Body of pancreas (tissue), 4 donors: Measurements from ENCODE around the gene HNRNPF. TPM values are rescaled to one million over a fixed set of nuclear protein-coding genes. Genes with fewer than 3 reads are reported as not detected.
A peak's percentile ranks its signal among the peaks of the same experiment; 100 is the strongest.

ENCODE experiments used
- ATAC-seq: fragments of 150-250 bp; one replicate; pipeline ENCODE4 v1.9.1; 2016
- DNase-seq, 4 donors: peaks; one replicate each; pipeline ENCODE4 v3.0.0-alpha.2; 2019
- H3K27ac ChIP-seq, 4 donors: fragments of 200-600 bp; sonication (generic); 1 replicate in 3 of 4; 2 replicates in 1 of 4; pipeline versions ENCODE4 v1.5.1 to v1.6.1; 2016 to 2019; ENCODE audit warnings: mild to moderate bottlenecking in 1 of 4, mixed read lengths in 1 of 4, moderate library complexity in 1 of 4
- H3K27me3 ChIP-seq, 2 donors: fragments of 200-600 bp; sonication (generic); one replicate each; pipeline ENCODE4 v1.6.0; 2016; ENCODE audit warnings: mild to moderate bottlenecking in 1 of 2
- H3K36me3 ChIP-seq, 2 donors: fragments of 200-600 bp; sonication (generic); replicated peaks in 1 of 2; 2 replicates each; pipeline ENCODE4 v1.5.1; 2016; ENCODE audit warnings: low read depth in 2 of 2; ENCODE audit not compliant: insufficient read depth in 1 of 2
- H3K4me1 ChIP-seq: fragments of 200-600 bp; sonication (generic); one replicate; pipeline ENCODE4 v1.6.0; 2016
- H3K4me3 ChIP-seq, 2 donors: fragments of 200-600 bp; sonication (generic); 1 replicate in 1 of 2; 2 replicates in 1 of 2; pipeline ENCODE4 v1.5.1; 2016 to 2019
- H3K9me3 ChIP-seq, 3 donors: fragments of 200-600 bp; sonication (generic); 1 replicate in 2 of 3; 2 replicates in 1 of 3; pipeline ENCODE4 v1.5.1; 2016
- POLR2A ChIP-seq, 3 donors: fragments of 450-650 bp; IDR thresholded peaks; one replicate each; pipeline ENCODE4 v1.6.1; 2016; ENCODE audit warnings: antibody characterized with exemption in 3 of 3, mild to moderate bottlenecking in 2 of 3
- WGBS, 2 donors: methylation state at CpG; one replicate each; pipeline ENCODE4 v1.1.5; 2017; 5-methylcytosine and 5-hydroxymethylcytosine counted together
- intact Hi-C: fragments of 100-400 bp; cut with DNase I; formaldehyde crosslinking; loops from one replicate; pipeline ENCODE4 v1.15.1; 2023
- total RNA-seq, 2 donors: library from RNA; depleted of rRNA; stranded (reverse); fragments of >200 nt; gene quantifications; one replicate each; pipeline ENCODE4 v1.1.0, GENCODE V29; 2016
- TF ChIP-seq, protein P1 (sequence below), 7 experiments: fragments of 450-650 bp in 4 of 7; fragments of 200-600 bp in 3 of 7; sonication (generic) in 3 of 7; IDR thresholded peaks; one replicate each; pipeline ENCODE4 v1.5.1; 2016 to 2019; ENCODE audit warnings: antibody characterized with exemption in 7 of 7

HNRNPF gene
- total RNA-seq, 2 donors from 2014 or later = 33.6 to 80.9 TPM

DNA sequence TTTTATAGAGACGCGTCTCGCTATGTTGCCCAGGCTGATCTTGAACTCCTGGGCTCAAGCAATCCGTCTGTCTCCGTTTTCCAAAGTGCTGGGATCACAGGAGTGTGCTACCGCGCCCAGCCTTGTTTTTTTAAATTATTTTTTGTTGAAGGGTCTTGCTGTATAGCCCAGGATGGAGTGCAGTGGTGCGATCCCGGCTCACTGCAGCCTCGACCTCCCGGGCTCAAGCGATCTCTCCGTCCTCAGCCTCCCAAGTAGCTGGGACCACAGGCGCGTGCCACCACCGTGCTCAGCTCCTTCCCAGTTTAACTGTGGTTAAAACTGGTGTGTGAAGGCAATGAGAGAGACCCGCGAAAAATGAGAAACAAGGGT, 11.0 kb upstream of the HNRNPF start:
- TF ChIP-seq, protein P1, sequence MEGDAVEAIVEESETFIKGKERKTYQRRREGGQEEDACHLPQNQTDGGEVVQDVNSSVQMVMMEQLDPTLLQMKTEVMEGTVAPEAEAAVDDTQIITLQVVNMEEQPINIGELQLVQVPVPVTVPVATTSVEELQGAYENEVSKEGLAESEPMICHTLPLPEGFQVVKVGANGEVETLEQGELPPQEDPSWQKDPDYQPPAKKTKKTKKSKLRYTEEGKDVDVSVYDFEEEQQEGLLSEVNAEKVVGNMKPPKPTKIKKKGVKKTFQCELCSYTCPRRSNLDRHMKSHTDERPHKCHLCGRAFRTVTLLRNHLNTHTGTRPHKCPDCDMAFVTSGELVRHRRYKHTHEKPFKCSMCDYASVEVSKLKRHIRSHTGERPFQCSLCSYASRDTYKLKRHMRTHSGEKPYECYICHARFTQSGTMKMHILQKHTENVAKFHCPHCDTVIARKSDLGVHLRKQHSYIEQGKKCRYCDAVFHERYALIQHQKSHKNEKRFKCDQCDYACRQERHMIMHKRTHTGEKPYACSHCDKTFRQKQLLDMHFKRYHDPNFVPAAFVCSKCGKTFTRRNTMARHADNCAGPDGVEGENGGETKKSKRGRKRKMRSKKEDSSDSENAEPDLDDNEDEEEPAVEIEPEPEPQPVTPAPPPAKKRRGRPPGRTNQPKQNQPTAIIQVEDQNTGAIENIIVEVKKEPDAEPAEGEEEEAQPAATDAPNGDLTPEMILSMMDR (IDR thresholded peaks at IDR 0.05) = no peak
- no peak for TF ChIP-seq POLR2A (IDR thresholded peaks at IDR 0.05)
- H3K27ac ChIP-seq = peak overlapping the region; percentile 92 to 99 (median 95)
- 63 to 66% methylated on average over 18 of the region's 18 CpGs for WGBS, 2 donors
- H3K4me1 ChIP-seq = peaks cover 15% of the 10 kb centered on the region
- H3K36me3 ChIP-seq = no peaks in the 10 kb centered on the region
- intact Hi-C loops = no loop called here
- no peak overlapping the region for H3K4me3 ChIP-seq
- ATAC-seq = no peak
- no peaks in the 10 kb centered on the region for H3K9me3 ChIP-seq
- H3K27me3 ChIP-seq = no peaks in the 10 kb centered on the region
- DNase-seq = no peak

DNA sequence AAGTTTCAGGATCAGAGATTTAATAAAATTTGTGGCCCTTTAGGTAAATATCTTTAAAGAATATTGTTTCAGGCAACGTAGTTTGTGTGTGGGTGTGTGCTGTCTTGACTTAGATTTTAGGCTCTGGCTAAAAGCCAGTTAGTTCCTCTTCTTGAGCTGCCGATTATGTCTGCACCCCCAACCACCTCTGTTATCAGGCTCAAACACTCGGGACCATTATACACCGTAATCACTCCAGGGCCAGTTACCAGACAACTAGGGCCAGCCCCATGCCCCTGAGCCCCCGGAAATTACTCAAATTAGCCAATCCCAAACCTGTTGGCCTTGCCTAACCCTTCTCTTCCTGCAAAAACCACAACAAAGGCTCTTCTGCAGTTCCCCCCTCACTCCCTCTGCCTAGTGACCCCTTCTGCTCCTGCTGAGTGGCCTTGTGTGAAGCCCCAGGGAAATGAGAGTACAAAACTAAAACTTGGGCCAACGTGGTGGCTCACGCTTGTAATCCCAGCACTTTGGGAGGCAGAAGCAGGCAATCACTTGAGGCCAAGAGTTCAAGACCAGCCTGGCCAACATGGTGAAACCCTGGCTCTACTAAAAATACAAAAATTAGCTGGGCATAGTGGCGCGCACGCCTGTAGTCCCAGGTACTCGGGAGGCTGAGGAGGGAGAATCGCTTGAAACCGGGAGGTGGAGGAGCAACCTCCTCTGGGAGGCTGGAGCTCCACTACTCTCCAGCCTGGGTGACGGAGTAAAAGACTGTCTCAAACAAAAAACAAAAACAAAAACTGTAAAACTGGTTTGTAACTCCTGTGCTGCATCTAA, 9.2 kb upstream of the HNRNPF start:
- peaks cover 15% of the 10 kb centered on the region for H3K4me1 ChIP-seq
- TF ChIP-seq, protein P1 (IDR thresholded peaks at IDR 0.05) = no peak
- no peak for TF ChIP-seq POLR2A (IDR thresholded peaks at IDR 0.05)
- WGBS, 2 donors = 69 to 82% methylated on average over 14 of the region's 14 CpGs
- H3K9me3 ChIP-seq = no peaks in the 10 kb centered on the region
- H3K27me3 ChIP-seq = no peaks in the 10 kb centered on the region
- DNase-seq = peak in 1 of 4 donors; percentile 17
- intact Hi-C loops = no loop called here
- peak overlapping the region in 1 of 4 donors; percentile 21 for H3K27ac ChIP-seq
- no peaks in the 10 kb centered on the region for H3K36me3 ChIP-seq
- no peak overlapping the region for H3K4me3 ChIP-seq
- no peak for ATAC-seq

DNA sequence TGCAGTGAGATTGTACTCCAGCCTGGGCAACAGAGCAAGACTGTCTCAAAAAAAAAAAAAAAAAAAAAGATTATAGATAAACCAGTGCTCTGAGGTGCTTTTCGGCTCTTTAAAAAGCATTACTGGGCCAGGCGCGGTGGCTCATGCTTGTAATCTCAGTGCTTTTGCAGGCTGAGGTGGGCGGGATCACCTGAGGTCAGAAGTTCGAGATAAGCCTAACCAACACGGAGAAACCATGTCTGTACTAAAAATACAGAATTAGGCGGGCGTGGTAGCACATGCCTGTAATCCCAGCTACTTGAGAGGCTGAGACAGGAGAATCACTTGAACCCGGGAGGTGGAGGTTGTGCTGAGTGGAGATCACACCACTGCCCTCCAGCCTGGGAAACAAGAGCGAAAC, 6.6 kb upstream of the HNRNPF start:
- H3K9me3 ChIP-seq = no peaks in the 10 kb centered on the region
- H3K36me3 ChIP-seq = no peaks in the 10 kb centered on the region
- H3K4me3 ChIP-seq = no peak overlapping the region
- TF ChIP-seq, protein P1 (IDR thresholded peaks at IDR 0.05) = no peak
- TF ChIP-seq POLR2A (IDR thresholded peaks at IDR 0.05) = no peak
- H3K27me3 ChIP-seq = no peaks in the 10 kb centered on the region
- DNase-seq (no peak), ATAC-seq (no peak)
- intact Hi-C loops = no loop called here
- WGBS, 2 donors = 82 to 85% methylated on average over 10 of the region's 10 CpGs
- peaks cover 7% of the 10 kb centered on the region for H3K4me1 ChIP-seq
- H3K27ac ChIP-seq = no peak overlapping the region

DNA sequence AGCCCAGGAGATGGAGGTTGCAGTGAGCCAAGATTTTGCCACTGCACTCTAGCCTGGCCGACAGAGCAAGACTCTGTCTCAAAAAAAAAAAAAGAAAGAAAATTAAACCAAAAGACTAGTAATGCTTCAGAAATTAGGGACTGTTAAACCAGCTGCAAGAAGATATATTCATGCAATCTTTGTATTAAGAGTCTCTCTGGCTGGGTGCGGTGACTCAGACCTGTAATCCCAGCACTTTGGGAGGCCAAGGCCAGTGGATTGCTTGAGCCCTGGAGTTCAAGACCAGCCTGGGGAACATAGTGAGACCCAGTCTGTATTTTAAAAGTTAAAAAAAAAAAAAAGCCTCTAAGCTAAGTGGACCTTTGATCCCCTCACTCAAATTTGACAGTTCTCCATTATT, 2.5 kb upstream of the HNRNPF start:
- DNase-seq (no peak), ATAC-seq (no peak)
- no peak overlapping the region for H3K27ac ChIP-seq
- intact Hi-C loops = no loop called here
- WGBS, 2 donors = 90 to 97% methylated on average over 2 of the region's 2 CpGs
- H3K9me3 ChIP-seq = no peaks in the 10 kb centered on the region
- H3K4me3 ChIP-seq = no peak overlapping the region
- TF ChIP-seq, protein P1 (IDR thresholded peaks at IDR 0.05) = no peak
- TF ChIP-seq POLR2A (IDR thresholded peaks at IDR 0.05) = no peak
- H3K4me1 ChIP-seq = peaks cover 8% of the 10 kb centered on the region
- H3K36me3 ChIP-seq = no peaks in the 10 kb centered on the region
- H3K27me3 ChIP-seq = no peaks in the 10 kb centered on the region

DNA sequence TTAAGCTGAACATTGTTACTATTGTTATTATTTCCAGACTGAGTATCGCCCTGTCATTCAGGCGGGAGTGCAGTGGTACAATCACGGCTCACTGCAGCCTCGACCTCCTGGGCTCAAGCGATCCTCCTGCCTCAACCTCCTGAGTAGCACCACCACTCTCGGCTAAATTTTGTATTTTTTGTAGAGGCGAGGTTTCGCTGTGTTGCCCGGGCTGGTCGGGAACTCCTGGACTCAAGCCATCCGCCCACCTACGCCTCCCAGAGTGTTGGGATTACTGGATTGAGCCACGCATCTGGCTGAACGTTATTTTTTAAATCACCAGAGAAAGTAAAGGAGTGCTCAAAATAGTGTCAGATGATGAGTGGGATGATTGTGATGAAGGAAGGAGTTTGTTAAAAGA, 1.4 kb upstream of the HNRNPF start:
- H3K27ac ChIP-seq = no peak overlapping the region

More for the DNA sequence above, 1.4 kb upstream of the HNRNPF start:
- intact Hi-C loops = no loop called here
- 91 to 96% methylated on average over 14 of the region's 14 CpGs for WGBS, 2 donors
- Histone ChIP-seq H3K4me1 (peaks cover 19% of the 10 kb centered on the region), H3K9me3 (no peaks in the 10 kb centered on the region), H3K27me3 (no peaks in the 10 kb centered on the region), H3K36me3 (no peaks in the 10 kb centered on the region), H3K4me3 (no peak overlapping the region)
- ATAC-seq (no peak), DNase-seq (no peak)
- TF ChIP-seq POLR2A (IDR thresholded peaks at IDR 0.05) = no peak
- TF ChIP-seq, protein P1 (IDR thresholded peaks at IDR 0.05) = no peak
